T-helper 2 cell treated with Interferon-gamma antibody and Interleukin-4, amounts not matched to agents 5 μg/mL and 100 μg/mL, for 36 hours (primary cell): ENCODE results near the gene PMAIP1.
A peak's percentile ranks its signal among the peaks of the same experiment; 100 is the strongest.

Experiments used
- DNase-seq: peaks from one replicate; pipeline ENCODE4 v3.0.0; 2021; ENCODE audit warnings: low spot score
- H3K27ac Mint-ChIP-seq: one replicate; pipeline ENCODE4 v1.8.0; 2021; ENCODE audit warnings: mild to moderate bottlenecking, mixed read lengths
- H3K27me3 Mint-ChIP-seq: one replicate; pipeline ENCODE4 v1.8.0; 2021; ENCODE audit warnings: low read depth, mixed read lengths
- H3K36me3 Mint-ChIP-seq: one replicate; pipeline ENCODE4 v1.8.0; 2021; ENCODE audit warnings: low read depth, mixed read lengths
- H3K4me1 Mint-ChIP-seq: one replicate; pipeline ENCODE4 v1.8.0; 2021; ENCODE audit warnings: low read depth, mixed read lengths
- H3K4me3 Mint-ChIP-seq: one replicate; pipeline ENCODE4 v1.8.0; 2022; ENCODE audit warnings: mild to moderate bottlenecking, moderate library complexity, mixed read lengths
- H3K9me3 Mint-ChIP-seq: one replicate; pipeline ENCODE4 v1.8.0; 2021; ENCODE audit warnings: mixed read lengths

The PMAIP1 gene

DNA sequence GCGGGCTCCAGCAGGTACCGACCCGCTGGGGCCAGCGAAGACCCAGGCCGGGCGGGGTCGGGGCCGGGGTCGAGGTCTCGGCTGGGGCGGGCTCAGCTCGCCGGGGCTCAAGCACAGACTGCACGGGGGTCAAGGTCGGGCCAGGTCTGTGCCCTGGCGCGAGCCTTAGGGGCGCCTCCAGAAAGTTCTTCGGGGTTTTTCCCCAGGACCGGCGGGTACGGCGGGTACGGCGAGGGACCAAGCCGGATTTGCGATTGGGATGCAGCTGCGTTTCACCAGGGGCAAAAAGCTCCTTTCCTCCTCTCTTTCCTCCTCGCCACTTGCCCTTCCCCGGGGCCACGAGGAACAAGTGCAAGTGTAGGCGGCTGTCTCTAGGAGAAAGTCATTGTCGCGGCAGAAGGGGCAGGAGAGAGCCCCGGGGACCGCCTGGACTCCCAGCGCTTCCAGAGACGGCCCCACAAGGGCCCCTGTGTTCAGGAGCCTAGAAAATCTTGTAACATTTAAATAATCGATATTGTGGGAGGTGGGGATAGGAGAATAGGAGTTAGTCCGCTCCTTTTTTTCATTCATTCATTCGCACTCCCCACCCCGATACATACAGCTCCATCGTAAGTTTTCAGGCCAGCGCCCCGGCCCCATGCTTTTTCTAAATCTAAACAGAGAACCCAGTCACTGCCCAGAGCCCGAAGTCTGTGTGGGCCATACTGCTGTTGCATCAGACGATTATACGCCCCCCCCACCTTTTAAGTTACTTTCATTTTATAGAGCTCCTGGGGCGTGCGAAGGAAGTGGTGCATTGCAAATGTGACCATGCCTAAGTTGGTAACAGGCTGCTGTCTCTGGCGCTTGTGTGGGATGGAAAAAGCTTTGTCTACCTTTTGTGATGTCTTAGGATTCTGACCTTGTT, 679 bp downstream of the PMAIP1 start:
- Mint-ChIP-seq H3K4me1 (peaks cover 52% of the 10 kb centered on the region), H3K9me3 (no peaks in the 10 kb centered on the region), H3K27me3 (no peaks in the 10 kb centered on the region), H3K27ac (peak overlapping the region; percentile 98), H3K36me3 (peaks cover 38% of the 10 kb centered on the region), H3K4me3 (peak overlapping the region; percentile 98)
- DNase-seq: peak; percentile 65

- peaks cover 38% of the 10 kb centered on the region for H3K36me3 Mint-ChIP-seq
These were observed 2.6 kb downstream of the PMAIP1 start for GRCh38 chr18:59902131-59902992.

GRCh38 chr18:59902993-59903610, 3.3 kb downstream of the PMAIP1 start:
- peaks cover 38% of the 10 kb centered on the region for H3K36me3 Mint-ChIP-seq
- peaks cover 63% of the 10 kb centered on the region for H3K4me1 Mint-ChIP-seq
- no peaks in the 10 kb centered on the region for H3K27me3 Mint-ChIP-seq
- H3K9me3 Mint-ChIP-seq: no peaks in the 10 kb centered on the region
- H3K27ac Mint-ChIP-seq: peak overlapping the region; percentile 98
- H3K4me3 Mint-ChIP-seq: peak overlapping the region; percentile 98
- no peak for DNase-seq

More at GRCh38 chr18:59902131-59902992, 2.6 kb downstream of the PMAIP1 start:
- no peaks in the 10 kb centered on the region for H3K9me3 Mint-ChIP-seq
- DNase-seq: peak; percentile 36
- H3K27me3 Mint-ChIP-seq: no peaks in the 10 kb centered on the region
- peak overlapping the region; percentile 98 for H3K4me3 Mint-ChIP-seq
- peaks cover 68% of the 10 kb centered on the region for H3K4me1 Mint-ChIP-seq
- H3K27ac Mint-ChIP-seq: peak overlapping the region; percentile 98

DNA sequence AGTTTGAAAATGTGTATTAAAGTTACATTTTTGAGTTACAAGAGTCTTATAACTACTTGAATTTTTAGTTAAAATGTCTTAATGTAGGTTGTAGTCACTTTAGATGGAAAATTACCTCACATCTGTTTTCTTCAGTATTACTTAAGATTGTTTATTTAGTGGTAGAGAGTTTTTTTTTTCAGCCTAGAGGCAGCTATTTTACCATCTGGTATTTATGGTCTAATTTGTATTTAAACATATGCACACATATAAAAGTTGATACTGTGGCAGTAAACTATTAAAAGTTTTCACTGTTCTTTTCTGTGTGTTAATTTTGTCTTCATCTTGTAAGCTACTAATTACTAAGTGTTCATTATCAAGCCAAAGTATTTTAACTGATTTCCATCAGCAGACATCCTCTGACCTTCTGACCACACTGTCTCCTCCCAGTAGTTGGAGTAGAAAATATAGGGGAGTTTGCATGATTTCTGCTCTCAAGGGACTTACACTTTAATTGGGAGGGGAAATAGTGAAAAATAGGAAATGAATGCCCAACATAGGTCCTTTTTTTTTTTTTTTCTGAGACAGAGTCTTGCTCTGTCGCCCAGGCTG, 4.3 kb downstream of the PMAIP1 start:
- H3K4me3 Mint-ChIP-seq: peak overlapping the region; percentile 79
- no peak for DNase-seq
- peak overlapping the region; percentile 85 for H3K27ac Mint-ChIP-seq
- peaks cover 68% of the 10 kb centered on the region for H3K4me1 Mint-ChIP-seq
- peaks cover 37% of the 10 kb centered on the region for H3K36me3 Mint-ChIP-seq
- no peaks in the 10 kb centered on the region for H3K27me3 Mint-ChIP-seq
- H3K9me3 Mint-ChIP-seq: no peaks in the 10 kb centered on the region

DNA sequence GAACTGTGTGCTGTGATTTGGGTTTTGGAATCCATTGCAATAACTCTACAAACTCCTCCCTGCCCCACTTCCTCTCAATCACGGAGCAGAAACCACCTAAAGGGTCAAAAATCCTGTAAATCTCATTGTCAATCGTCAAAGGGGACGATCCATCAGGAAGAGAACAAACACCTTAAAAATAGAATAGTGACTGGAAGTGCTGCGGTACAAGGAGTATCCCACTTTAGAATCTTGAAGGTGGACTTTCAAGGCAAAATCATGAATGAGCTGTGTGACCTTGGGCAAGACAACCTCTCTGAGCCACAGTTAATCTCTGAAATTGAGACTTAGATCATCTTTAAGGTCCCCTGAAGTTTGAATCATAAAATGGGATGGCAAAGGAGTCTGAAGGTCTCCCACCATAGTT, 5.9 kb downstream of the PMAIP1 start:
- H3K4me3 Mint-ChIP-seq: peak overlapping the region; percentile 62
- no peak for DNase-seq
- peak overlapping the region; percentile 69 for H3K27ac Mint-ChIP-seq
- H3K27me3 Mint-ChIP-seq: no peaks in the 10 kb centered on the region
- H3K4me1 Mint-ChIP-seq: peaks cover 68% of the 10 kb centered on the region
- H3K36me3 Mint-ChIP-seq: peaks cover 33% of the 10 kb centered on the region
- no peaks in the 10 kb centered on the region for H3K9me3 Mint-ChIP-seq

- H3K36me3 Mint-ChIP-seq: peaks cover 30% of the 10 kb centered on the region
- DNase-seq: no peak
- no peaks in the 10 kb centered on the region for H3K27me3 Mint-ChIP-seq
- H3K4me1 Mint-ChIP-seq: peaks cover 66% of the 10 kb centered on the region
- no peaks in the 10 kb centered on the region for H3K9me3 Mint-ChIP-seq
- peak overlapping the region; percentile 66 for H3K4me3 Mint-ChIP-seq
- H3K27ac Mint-ChIP-seq: peak overlapping the region; percentile 86
These were observed 6.4 kb downstream of the PMAIP1 start for GRCh38 chr18:59906203-59906602.

- H3K4me1 Mint-ChIP-seq: peaks cover 59% of the 10 kb centered on the region
- H3K27me3 Mint-ChIP-seq: no peaks in the 10 kb centered on the region
- H3K9me3 Mint-ChIP-seq: no peaks in the 10 kb centered on the region
- no peak for DNase-seq
- peaks cover 24% of the 10 kb centered on the region for H3K36me3 Mint-ChIP-seq
- peak overlapping the region; percentile 66 for H3K4me3 Mint-ChIP-seq
- peak overlapping the region; percentile 86 for H3K27ac Mint-ChIP-seq
These were observed 7.4 kb downstream of the PMAIP1 start for GRCh38 chr18:59907172-59907571.

GRCh38 chr18:59907660-59908059, 7.9 kb downstream of the PMAIP1 start:
- H3K9me3 Mint-ChIP-seq: no peaks in the 10 kb centered on the region
- H3K27me3 Mint-ChIP-seq: no peaks in the 10 kb centered on the region
- peak overlapping the region; percentile 86 for H3K27ac Mint-ChIP-seq
- peaks cover 21% of the 10 kb centered on the region for H3K36me3 Mint-ChIP-seq
- H3K4me3 Mint-ChIP-seq: peak overlapping the region; percentile 66
- peaks cover 54% of the 10 kb centered on the region for H3K4me1 Mint-ChIP-seq
- no peak for DNase-seq

DNA sequence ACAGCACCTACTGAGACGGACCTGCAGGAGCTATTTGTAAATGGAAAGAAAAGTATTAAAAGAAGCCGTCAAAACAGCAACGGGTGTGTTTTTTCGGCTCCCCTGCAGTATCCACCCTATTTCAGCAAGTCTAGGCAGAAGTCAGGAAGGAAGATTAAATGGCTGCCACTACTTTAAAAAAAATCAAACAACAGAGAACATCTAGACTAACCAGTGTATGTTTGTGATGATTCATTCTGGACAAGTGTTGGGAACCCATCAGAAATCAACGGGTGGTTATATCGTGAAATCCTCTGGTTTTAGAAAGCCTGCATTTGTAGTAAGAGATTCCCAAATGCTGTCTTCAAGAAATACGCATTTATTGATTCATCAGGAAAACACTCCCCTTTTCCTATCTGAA, 9.0 kb downstream of the PMAIP1 start:
- Mint-ChIP-seq H3K9me3 (peaks cover 3% of the 10 kb centered on the region), H3K36me3 (peaks cover 13% of the 10 kb centered on the region), H3K27me3 (no peaks in the 10 kb centered on the region), H3K27ac (peak overlapping the region; percentile 53), H3K4me3 (no peak overlapping the region), H3K4me1 (peaks cover 47% of the 10 kb centered on the region)
- DNase-seq: no peak

DNA sequence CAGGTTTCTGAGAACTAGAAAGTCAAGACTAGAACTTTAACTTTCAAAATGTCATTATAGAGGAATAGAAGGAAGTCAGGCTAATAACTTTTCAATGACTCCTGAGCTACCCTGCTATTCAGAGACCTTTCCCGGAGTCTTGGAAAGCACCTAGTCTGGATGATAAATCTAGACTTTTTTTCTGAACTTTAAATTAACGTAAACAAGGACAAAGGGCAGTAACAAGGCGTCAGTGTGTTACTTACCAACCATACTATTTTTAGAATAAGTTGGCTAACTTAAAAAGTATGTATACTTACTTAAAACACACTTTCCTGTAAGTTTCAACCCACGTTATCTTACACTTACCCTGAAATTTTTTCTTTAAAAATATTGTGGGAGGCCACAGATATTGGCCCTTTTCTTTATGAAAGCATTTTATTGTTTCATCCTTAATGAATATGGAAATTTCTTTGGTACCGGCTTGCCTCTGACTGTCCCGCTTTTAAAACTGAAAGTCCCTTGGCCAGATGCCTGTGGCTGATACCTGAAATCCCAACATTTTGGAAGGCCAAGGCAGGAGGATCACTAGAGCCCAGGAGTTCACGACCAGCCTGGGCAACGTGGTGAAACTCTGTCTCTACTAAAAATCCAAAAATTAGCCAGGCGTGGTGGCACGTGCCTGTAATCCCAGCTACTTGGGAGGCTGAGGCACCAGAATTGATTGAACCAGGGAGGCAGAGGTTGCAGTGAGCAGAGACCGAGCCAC, 9.7 kb downstream of the PMAIP1 start:
- H3K4me3 Mint-ChIP-seq: no peak overlapping the region
- DNase-seq: no peak
- no peak overlapping the region for H3K27ac Mint-ChIP-seq
- H3K9me3 Mint-ChIP-seq: peaks cover 3% of the 10 kb centered on the region
- peaks cover 43% of the 10 kb centered on the region for H3K4me1 Mint-ChIP-seq
- H3K36me3 Mint-ChIP-seq: peaks cover 8% of the 10 kb centered on the region
- no peaks in the 10 kb centered on the region for H3K27me3 Mint-ChIP-seq

GRCh38 chr18:59910967-59911366, 11.2 kb downstream of the PMAIP1 start:
- peaks cover 3% of the 10 kb centered on the region for H3K9me3 Mint-ChIP-seq
- DNase-seq: no peak

DNA sequence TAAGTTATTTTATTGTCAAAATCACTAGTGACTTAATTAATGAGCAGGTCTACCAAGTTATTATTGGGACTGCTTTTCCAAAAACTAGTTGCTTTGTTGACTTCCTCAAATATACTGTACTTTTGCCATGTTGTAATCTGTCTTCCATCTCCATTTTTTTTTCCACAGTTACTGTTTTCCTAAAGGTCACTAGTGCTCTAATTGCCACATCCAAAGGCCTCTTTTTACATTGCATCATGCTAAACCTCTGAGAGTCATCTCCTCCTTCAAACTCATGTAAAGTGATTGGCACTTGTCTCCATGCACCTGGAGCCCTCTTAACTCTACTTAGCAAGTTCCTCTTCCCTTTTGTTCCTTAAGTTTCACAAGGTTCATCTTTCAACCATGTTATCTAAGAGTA, 11.8 kb downstream of the PMAIP1 start:
- H3K9me3 Mint-ChIP-seq: peaks cover 3% of the 10 kb centered on the region
- DNase-seq: no peak
- H3K4me3 Mint-ChIP-seq: no peak overlapping the region
- H3K27ac Mint-ChIP-seq: no peak overlapping the region
- H3K36me3 Mint-ChIP-seq: peaks cover 3% of the 10 kb centered on the region
- no peaks in the 10 kb centered on the region for H3K27me3 Mint-ChIP-seq
- H3K4me1 Mint-ChIP-seq: peaks cover 25% of the 10 kb centered on the region

More at GRCh38 chr18:59910967-59911366, 11.2 kb downstream of the PMAIP1 start:
- Mint-ChIP-seq H3K27ac (no peak overlapping the region), H3K4me3 (no peak overlapping the region), H3K4me1 (peaks cover 30% of the 10 kb centered on the region), H3K36me3 (peaks cover 3% of the 10 kb centered on the region), H3K27me3 (no peaks in the 10 kb centered on the region)
